HEK293T (cell line): Measurements from ENCODE around the gene COL6A3.

ENCODE experiments used
- BHLHE40 ChIP-seq: fragments of 450-650 bp; IDR thresholded peaks from 2 replicates; pipeline ENCODE4 v1.6.1; 2016; ENCODE audit warnings: mild to moderate bottlenecking, moderate library complexity, borderline replicate concordance
- FOXA1 ChIP-seq: fragments of 450-650 bp; IDR thresholded peaks from 2 replicates; pipeline ENCODE4 v1.6.1; 2016; ENCODE audit warnings: mild to moderate bottlenecking
- FOXM1 ChIP-seq: fragments of 450-650 bp; IDR thresholded peaks from 2 replicates; pipeline ENCODE4 v1.6.1; 2017; ENCODE audit warnings: mild to moderate bottlenecking, borderline replicate concordance
- HDGF ChIP-seq: fragments of 450-650 bp; IDR thresholded peaks from 2 replicates; pipeline ENCODE4 v1.6.1; 2017; ENCODE audit warnings: antibody characterized with exemption, borderline replicate concordance
- SP1 ChIP-seq: fragments of 450-650 bp; IDR thresholded peaks from 2 replicates; pipeline ENCODE4 v1.6.1; 2017
- SUZ12 ChIP-seq: fragments of 450-650 bp; IDR thresholded peaks from 2 replicates; pipeline ENCODE4 v1.6.1; 2016; ENCODE audit warnings: mild to moderate bottlenecking
- TARDBP ChIP-seq: fragments of 450-650 bp; IDR thresholded peaks from 2 replicates; pipeline ENCODE4 v1.6.1; 2016
- TF ChIP-seq, protein P1 (sequence below): fragments of 450-650 bp; IDR thresholded peaks from 2 replicates; pipeline ENCODE4 v1.6.1; 2016

DNA sequence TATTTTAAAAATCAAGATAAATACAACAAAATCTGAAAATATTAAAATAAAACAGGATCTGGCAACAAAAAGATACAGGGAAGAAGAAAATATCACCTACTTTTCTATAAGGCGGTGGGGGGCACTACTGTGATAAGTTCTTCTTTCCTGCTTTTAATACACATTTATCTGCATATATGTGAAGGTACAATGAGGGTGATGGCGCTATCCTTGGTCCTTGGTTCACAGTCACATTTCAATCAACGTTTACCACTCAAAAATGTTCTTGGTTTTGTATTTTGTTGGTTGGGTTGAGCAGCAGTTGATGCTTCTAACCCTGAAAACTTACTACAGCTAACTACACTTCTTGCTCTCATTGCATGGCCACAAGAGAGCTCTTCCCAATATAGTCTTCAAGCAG, 112.4 kb downstream of the COL6A3 start:
- TF ChIP-seq FOXM1: no peak
- TF ChIP-seq BHLHE40: no peak
- TF ChIP-seq HDGF: no peak
- TF ChIP-seq SP1: no peak
- TF ChIP-seq, protein P1, sequence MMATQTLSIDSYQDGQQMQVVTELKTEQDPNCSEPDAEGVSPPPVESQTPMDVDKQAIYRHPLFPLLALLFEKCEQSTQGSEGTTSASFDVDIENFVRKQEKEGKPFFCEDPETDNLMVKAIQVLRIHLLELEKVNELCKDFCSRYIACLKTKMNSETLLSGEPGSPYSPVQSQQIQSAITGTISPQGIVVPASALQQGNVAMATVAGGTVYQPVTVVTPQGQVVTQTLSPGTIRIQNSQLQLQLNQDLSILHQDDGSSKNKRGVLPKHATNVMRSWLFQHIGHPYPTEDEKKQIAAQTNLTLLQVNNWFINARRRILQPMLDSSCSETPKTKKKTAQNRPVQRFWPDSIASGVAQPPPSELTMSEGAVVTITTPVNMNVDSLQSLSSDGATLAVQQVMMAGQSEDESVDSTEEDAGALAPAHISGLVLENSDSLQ: no peak
- no peak for TF ChIP-seq TARDBP
- no peak for TF ChIP-seq FOXA1
- TF ChIP-seq SUZ12: no peak
